Muscle layer of colon (tissue), 2 donors: Measurements from ENCODE around the gene RRAS.

ENCODE experiments used
- H3K27ac ChIP-seq: one replicate; pipeline ENCODE4 v1.7.0; 2013; ENCODE audit warnings: low read depth, mild to moderate bottlenecking, low read length, moderate library complexity
- H3K27me3 ChIP-seq, 2 donors: one replicate each; pipeline ENCODE4 v1.7.0; 2013; ENCODE audit warnings: low read length in 2 of 2, mild to moderate bottlenecking in 2 of 2; ENCODE audit not compliant: insufficient read depth in 2 of 2, control insufficient read depth in 1 of 2
- H3K36me3 ChIP-seq: one replicate; pipeline ENCODE4 v1.7.0; 2013; ENCODE audit warnings: mild to moderate bottlenecking, low read length; ENCODE audit not compliant: insufficient read depth
- H3K4me1 ChIP-seq: one replicate; pipeline ENCODE4 v1.7.0; 2013; ENCODE audit warnings: mild to moderate bottlenecking, low read length; ENCODE audit not compliant: insufficient read depth
- H3K4me3 ChIP-seq, 2 donors: one replicate each; pipeline ENCODE4 v1.7.0; 2013; ENCODE audit warnings: low read length in 2 of 2, low read depth in 1 of 2, mild to moderate bottlenecking in 1 of 2, moderate library complexity in 1 of 2
- H3K9ac ChIP-seq: one replicate; pipeline ENCODE4 v1.7.0; 2013; ENCODE audit warnings: low read length
- H3K9me3 ChIP-seq: one replicate; pipeline ENCODE4 v1.7.0; 2013; ENCODE audit warnings: mild to moderate bottlenecking, low read length
- donor health status: abdominal sarcoma.
- donor health status: Adenocarcinoma of cecum.

RRAS gene

GRCh38 chr19:49589502-49589905 is 50.4 kb downstream of the RRAS start:
- no peaks in the 10 kb centered on the region for H3K27me3 ChIP-seq
- H3K9ac ChIP-seq: no peak overlapping the region
- H3K27ac ChIP-seq: no peak overlapping the region
- H3K36me3 ChIP-seq: peaks cover 7% of the 10 kb centered on the region
- H3K4me1 ChIP-seq: peaks cover 19% of the 10 kb centered on the region
- H3K9me3 ChIP-seq: no peaks in the 10 kb centered on the region
- H3K4me3 ChIP-seq: no peak overlapping the region

- H3K4me1 ChIP-seq: peaks cover 12% of the 10 kb centered on the region
- H3K27ac ChIP-seq: no peak overlapping the region
- no peaks in the 10 kb centered on the region for H3K27me3 ChIP-seq
- no peaks in the 10 kb centered on the region for H3K36me3 ChIP-seq
- H3K9me3 ChIP-seq: no peaks in the 10 kb centered on the region
- H3K9ac ChIP-seq: no peak overlapping the region
- H3K4me3 ChIP-seq: no peak overlapping the region
These were observed 51.4 kb downstream of the RRAS start for GRCh38 chr19:49588365-49589122.

GRCh38 chr19:49587227-49587626 is 52.7 kb downstream of the RRAS start:
- Histone ChIP-seq H3K4me3 (no peak overlapping the region), H3K9me3 (no peaks in the 10 kb centered on the region), H3K27ac (no peak overlapping the region), H3K36me3 (no peaks in the 10 kb centered on the region), H3K27me3 (no peaks in the 10 kb centered on the region), H3K9ac (no peak overlapping the region), H3K4me1 (peaks cover under 1% of the 10 kb centered on the region)
